Stimulated activated CD8-positive, alpha-beta memory T cell treated with anti-CD3 and anti-CD28 coated beads, Interleukin-15, amount 100 ng/mL, for 1 hour (primary cell): ENCODE results near the gene NBEAL1.
"Not testable (repeated sequence)": the region's sequence is repeated elsewhere in the genome, so short reads cannot be mapped to it uniquely, and the experiment has no call there.

Source experiments
- DNase-seq: peaks from one replicate; pipeline ENCODE4 v3.0.0-alpha.2; 2020; ENCODE audit warnings: low read depth

NBEAL1 gene

DNA sequence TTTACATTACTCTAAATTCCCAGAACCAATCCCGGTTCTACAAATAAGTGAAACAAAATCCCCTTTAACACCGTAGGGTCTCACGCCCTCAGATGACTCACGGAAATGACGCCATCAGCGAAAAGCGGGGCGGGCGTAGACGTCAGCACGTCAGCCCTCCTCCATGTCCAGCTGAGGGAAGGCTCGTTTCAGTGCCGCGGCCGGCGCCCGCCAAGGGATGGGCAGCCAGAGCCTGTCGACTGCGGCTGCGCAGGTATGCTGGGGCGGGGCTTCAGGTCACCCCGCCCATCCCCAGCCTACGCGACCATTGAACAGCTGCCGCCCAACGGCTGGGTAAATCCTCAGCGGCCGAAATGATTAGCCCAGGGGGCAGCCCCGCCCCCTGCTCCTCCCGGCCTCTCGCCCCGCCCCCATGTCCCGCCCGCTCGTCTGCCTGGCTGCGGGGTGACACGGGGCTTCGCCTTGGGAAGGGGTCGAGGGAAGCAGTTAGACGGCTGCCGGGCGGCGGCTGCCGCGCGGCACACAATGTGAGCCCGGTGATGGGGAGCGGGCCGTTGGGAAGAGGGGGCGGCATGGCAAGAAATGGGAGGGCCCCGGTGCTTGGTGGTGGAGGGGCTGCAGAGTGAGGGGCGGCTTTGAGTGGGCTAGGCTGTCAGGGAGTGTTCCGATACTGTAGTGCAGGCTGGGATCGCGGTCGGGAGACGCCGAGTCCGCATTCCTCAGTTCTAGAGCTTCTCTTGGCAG, at the start of gene NBEAL1:
Gene NBEAL1, plus strand, starts transcription at position 420 of the 744 bp plus-strand sequence. CDS start 1,510 bp downstream, outside the sequence.
- peak; percentile 89 for DNase-seq

DNA sequence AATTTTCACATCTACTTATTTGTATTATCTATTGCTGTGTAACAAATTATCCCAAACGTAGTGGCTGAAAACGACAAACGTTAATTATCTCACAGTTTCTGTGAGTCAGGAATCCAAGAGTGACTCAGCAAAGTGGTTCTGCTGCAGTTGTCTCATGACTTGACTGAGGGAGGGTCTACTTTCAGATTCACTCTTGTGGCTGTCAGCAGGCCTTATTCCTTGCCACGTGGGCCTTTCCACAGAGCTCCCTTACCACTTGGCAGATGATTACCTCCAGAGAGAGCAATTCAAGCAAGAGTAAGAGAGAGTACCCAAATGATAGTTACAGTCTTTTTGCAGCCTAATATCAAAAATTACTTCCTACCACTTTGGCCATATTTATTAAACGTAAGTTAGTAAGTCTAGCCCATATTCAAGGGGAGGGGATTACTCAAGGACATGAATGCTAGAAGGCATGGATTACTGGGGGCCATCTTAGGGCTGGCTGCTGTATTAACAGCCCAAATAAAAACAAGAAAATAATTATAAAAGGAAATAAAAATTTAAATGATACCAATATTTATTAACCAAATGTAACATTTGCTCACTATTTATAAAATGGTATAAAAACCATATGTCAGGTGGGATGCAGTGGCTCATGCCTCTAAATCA, 48.7 kb upstream of the NBEAL1 start:
- DNase-seq, result no peak

DNA sequence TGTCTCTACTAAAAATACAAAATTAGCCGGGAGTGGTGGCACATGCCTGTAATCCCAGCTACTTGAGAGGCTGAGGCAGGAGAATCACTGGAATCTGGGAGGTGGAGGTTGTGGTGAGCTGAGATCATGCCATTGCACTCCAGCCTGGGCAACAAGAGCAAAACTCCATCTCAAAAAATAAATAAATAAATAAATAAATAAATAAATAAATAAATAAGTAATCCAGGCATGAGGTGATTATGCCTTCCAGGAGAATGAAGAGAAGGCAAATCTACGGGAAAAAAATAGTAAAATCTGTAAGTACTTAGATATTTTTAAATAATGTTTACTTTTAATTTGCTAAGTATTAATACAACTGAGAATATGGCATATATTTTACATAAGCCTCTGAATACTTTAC, 45.3 kb upstream of the NBEAL1 start:
- not testable (repeated sequence) for DNase-seq

DNA sequence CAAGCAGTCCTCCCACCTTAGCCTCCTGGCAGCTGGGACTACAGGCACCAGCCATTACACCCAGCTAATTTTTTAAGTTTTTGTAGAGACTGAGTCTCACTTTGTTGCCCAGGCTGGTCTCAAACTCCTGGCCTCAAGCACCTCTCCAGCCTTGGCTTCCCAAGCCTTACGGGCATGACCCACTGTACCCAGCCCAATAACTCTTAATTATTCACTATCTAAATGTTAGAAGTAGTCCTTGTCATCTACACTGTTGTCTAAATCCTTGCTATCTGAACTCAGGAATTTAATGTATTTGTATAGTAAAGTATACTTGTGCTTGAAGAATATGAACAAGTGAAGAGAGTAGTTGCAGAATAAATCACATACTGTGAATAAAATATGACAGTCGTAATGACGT, 37.9 kb upstream of the NBEAL1 start:
- DNase-seq, result no peak

DNA sequence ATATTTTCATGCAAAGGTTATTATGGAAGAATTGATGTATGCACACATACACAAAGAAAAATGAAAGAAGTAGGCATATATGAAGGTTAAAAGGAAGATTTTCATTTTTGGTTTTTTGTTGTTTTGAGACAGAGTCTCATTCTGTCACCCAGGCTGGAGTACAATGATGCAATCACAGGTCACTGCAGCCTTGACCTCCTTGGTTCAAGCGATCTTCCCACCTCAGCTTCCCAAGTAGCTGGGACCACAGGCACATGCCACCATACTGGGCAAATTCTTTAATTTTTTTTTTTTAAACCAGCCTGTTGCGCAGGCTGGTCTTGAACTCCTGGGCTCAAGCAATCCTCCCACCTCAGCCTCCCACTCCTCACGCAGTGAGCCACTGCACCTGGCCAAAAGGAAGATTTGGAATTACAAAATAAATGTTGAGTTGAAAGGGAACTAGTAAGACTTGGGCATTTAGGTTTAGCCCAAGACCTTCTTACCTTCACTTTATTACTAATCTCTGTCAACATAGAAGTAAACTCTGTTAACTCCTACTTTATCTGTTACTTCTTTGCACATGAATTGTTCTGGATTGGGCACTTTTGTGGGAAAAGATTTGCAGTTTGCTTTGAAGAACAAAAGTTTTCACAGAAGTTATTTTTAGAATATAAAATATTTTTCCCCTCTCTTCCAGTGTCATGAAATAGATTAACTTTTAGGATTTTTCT, 31.7 kb upstream of the NBEAL1 start:
- DNase-seq, result no peak

DNA sequence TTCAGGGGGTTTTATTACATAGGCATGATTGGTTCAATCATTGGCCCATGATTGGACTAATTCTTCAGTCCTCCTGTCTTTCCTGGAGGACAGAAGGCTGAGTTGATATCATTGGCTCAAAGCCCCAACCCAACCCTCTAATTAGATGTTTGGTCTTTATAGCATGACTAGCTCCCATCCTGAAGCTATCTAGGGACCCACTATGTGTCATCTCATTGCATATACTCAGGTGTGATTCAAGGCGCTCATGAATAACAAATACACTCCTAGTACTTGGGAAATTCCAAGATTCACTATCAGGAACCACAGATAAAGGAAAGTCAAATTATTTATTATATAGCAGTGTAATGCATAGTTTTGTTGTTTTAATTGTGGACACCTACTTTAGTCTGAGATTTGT, 24.9 kb upstream of the NBEAL1 start:
- no peak for DNase-seq

DNA sequence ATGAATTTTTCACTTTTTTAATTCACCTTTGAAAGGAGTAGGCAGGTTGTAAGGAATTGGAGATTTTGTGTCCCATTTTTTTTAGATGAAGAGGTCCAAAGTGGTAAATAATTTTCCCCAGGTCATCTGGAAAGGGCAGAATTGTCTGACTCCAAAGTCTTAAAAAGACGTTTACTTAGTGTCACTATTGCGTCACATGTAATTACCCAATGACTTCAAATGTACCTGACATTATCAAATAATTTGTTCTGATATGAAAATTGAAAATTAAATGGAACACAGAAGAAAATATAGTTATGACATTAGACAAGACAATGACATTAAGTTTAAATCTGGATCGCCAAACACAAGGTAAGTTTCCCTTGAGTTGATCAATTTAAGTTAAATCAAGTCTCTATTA, 24.2 kb upstream of the NBEAL1 start:
- no peak for DNase-seq

DNA sequence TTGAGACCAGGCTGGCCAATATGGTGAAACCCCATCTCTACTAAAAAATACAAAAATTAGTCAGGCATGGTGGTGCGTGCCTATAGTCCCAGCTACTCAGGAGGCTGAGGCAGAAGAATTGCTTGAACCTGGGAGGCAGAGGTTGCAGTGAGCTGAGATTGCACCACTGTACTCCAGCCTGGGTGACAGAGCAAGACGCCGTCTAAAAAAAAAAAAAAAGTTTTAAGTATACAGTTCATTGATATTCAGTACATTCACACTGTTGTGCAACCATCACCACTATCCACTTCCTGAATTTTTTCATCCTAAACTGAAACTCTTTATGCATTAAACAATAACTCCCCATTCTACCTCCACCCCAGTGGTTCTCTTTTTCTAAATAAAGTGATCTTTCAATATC, 17.6 kb upstream of the NBEAL1 start:
- DNase-seq, result not testable (repeated sequence)

DNA sequence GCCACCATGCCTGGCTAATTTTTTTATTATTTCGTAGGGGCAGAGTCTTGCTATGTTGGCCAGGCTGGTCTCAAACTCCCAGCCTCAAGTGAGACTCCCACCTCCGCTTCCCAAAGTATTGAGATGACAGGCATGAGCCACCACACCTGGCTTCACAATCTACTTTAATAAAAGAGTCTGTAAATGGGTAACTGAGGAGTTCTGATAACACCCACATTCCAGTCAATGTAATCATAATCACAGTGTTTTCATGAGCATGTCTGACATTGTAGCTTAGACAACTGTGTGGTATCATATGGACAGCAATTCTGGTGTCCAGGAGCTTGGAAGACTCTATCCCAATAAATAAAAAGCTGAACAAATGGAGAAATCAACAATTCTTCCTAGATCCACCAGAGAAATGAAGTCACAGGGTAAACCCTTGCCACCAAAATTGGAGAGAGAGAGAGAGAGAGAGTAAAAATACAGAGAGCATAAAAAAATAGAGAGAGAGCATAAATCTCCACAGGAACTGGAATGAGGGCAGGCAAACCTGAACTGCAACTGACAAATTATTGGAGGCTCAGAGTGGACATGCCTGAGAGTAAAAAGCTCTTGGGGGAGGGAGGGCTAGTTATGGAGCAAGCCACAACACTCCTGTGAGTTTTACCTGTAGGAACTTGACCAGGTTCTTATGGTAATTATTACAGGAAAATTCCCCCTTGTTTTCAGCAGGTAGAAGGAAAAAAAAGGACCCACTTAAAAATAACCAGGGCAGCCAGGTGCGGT, 12.4 kb upstream of the NBEAL1 start:
- no peak for DNase-seq

DNA sequence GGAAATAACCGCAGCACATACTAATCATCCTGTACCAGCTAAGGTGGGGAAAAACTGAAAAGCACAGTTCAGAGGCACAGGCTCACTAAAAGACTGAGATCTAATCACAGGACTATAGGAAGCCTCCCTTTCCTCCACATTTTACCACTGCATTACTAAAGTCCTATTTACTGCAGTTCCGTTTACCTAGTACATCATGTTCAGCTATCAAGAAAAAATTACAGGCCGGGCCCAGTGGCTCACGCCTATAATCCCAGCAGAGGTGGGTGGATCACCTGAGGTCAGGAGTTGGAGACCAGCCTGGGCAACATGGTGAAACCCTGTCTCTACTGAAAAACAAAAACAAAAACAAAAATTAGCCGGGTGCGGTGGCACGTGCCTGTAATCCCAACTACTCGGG, 11.0 kb upstream of the NBEAL1 start:
- no peak for DNase-seq

DNA sequence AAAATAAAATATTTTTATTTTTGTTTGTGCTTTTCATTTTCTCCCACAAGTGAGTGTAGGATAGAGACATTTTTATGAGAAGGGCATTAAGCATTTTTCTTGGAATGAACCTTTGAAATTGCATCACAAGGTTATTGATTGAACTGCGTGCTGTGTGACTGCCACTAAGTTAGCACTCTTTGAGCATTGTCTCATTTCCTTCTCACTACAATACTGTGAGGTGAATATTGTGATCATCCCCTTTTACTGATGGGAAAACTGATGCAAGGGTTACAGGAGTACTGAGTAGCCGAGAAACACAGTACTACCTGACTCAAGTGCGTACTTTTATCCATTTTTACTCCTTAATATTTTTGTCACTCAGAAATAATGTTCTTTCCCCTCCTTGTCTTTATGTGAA, 2.0 kb downstream of the NBEAL1 start:
- no peak for DNase-seq

DNA sequence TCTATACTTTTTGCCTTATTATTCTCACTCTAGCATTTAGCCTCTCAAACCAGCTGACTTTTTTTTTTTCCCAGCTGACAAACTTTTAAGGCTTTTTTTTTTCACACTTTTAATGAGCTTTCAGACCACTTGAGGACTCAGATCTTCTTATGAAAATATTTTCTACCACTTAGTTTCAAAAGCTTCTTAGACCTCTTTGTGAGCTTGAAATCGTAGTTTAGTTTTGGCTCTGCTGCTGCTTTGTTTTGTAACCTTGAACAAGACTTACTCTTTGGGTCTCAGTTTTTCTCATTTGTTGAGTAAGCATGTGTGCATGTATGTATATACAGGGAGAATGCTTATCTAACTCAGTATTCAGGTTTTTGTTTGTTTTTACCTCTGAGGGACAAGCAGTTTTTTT, 3.5 kb downstream of the NBEAL1 start:
- no peak for DNase-seq

DNA sequence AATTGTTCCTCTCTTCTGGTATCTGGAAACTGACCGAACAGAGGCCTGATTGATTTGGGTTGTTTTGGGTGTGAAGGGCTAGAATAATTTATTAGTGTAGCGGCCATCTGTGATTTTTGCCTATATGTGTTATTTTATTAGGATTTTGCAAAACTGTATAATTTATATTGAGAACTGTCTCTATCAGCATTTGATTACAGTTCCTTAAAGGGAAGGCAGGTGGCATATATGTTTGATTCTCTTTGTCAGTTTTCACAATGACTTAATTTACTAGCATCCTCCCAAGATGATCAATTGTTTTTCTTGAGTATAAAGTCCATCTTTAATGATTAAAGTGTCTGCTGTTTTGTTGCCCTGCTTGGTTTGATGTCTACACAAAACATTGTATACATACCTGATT, 4.5 kb downstream of the NBEAL1 start:
- DNase-seq, result no peak

DNA sequence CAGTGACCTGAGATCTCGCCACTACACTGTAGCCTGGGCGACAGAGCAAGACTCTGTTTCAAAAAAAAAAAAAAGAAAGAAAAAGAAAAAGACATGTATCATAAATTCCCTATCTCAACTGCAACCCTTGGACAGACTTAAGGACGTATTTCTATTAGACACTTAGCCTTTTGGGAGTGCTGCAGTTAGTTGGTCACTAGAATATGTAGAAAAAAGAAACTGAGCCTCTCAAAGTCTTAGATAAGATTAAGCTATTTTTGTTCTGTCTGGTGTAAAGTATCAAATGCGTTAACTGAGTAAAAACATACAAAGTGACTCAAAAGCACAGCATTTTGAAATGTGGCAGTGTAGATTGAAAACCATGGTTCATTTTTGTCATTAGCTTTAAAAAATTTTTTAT, 7.3 kb downstream of the NBEAL1 start:
- no peak for DNase-seq

DNA sequence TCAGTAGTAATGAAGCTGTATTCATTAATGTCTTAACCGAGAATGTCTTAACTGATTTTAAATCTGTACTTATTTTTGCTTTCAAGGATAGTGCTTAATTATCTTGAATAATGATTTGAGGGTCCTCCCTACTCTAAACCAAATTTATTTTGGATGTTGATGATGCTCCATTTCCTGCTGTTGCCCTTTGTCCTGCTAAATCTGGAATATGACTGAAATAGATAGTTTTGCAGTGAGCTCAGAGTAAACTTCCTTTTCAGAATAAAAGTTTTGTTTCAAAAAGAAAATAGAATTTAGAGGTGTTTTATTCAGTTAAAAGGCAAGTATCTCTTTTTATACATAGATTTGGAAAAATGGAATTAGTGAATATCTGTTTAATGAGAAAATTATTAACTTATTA, 8.1 kb downstream of the NBEAL1 start:
- DNase-seq, result no peak

DNA sequence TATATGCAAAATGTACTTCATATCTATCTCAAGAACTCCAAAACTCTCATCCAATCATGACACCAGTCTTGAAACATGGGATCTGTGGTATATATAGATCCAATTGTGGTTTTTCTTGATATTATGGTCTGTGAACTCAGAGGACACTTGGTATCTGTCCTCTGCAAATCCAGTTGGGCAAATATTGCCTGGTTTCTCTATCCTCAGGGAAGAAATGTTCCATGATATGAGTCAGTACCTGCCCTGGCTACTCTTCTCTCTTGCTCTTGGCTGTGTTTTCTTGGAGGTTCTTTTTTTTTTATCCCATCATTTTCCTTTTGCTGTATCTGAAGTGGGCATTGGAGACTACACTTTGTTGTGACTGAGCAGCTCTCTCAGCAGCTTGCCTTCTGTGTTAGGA, 10.9 kb downstream of the NBEAL1 start:
- DNase-seq, result no peak

DNA sequence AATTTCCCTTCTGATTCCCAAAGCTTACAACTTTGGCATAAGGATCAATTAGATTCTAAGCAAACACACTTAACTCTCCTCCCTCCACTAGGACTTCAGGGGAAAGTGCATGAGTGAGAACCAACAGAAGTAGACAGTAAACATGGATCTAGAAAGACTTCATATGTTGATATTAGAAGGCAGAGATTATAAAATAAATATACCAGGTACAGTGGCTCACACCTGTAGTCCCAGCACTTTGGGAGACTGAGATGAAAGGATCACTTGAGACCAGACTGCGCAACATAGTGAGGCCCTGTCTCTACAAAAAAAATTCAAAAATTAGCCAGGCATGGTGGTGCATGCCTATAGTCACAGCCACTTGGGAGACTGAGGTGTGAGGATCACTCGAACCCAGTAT, 15.9 kb downstream of the NBEAL1 start:
- DNase-seq, result no peak

DNA sequence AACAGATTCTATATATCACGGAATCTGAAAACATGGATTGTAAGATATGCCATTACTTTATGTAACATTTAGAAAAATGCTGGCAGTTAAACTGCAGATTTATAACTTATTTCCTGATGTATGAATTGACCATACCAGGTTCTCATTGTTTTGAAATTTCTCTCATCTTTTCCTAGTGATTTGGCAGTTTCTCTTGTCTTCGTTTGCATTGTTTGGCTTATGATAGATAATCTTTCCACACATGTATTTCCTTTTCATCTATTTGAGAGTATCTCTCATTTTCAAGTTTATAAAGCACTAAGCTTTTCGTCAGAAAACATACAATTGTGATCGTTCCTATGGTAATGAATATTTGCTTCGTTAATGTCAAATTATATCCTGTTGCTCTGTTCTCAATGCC, 16.3 kb downstream of the NBEAL1 start:
- DNase-seq, result no peak

DNA sequence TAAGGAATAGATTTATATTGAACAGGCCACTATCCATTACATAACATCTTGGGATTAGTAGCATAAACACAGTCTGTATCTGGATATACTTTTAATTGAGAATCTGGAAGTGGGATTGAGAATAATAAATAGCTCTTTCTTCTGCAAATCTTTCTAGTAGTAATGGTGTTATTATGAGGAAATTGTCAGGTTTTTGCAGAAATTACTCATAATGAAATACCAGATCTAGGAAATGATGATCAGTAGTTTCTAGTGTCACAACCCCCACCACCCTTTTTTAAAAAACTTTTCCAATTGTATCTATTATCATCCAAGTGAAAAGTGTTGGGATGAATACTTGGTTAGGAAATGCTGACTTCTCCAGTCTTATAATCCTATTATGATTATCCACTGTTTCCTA, 18.7 kb downstream of the NBEAL1 start:
- no peak for DNase-seq

DNA sequence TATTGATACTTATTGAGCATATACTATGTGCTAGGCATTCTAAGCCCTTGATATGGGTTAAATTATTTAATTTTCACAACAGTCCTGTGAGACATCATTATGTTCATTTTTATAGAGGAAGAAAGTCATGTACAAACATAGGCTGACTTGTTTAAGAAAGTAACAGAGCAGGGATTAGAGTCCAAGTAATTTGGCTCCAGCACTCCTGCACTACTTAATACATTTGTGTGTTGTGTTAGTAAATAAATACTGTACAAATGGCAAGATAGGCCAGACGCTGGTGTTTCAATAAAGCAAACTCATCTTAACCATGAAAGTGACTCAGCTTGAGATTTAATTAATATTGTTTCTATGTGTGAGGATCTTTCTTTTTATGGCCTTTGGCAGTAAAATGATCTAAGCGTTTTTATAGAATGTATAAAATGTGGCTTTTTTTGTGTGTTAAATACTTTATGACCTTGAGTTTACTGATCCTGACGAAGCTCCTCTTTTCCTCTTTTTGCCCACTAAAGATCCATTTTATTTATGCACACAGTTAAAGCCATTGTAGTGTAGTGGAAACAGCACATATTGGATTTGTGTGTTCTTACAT, 21.3 kb downstream of the NBEAL1 start:
- no peak for DNase-seq

DNA sequence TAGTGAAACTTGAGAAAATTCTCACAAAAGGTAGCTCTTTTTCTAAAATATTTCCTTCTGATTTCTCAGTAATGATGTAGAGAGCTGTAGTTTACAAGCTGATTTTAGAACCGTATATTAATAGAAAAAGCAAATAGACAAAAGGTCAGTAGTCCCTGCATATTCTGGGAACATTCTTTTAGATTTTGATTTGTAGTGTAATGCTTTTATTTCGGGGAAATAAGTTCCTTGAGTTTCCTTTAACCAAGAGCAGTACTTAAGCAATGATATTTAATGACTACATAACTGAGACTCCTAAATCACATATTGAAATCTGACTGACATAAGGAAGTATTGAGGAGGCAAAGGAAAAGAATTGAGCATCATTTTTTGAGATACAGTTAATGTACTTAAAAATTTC, 22.4 kb downstream of the NBEAL1 start:
- no peak for DNase-seq

DNA sequence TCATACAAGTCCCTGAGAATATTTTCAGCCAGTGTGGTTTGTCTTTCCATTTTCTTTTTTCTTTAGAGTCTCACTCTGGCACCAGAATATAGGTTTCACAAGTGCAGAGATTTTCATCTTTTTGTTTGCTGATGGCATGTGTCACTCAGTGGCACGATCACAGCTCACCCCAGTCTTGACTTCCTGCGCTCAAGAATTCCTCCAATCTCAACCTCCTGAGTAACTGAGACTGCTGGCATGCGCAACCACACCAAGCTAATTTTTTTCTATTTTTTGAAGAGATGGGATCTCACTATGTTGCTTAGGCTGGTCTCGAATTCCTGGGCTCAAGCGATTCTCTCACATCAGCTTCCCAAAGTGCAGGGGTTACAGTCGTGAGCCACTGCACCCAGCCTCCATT, 23.9 kb downstream of the NBEAL1 start:
- DNase-seq, result no peak
